IMR-90 (cell line): ENCODE data around the gene C1QTNF8. TPM values are rescaled to one million over a fixed set of nuclear protein-coding genes. Genes with fewer than 3 reads are reported as not detected.

Experiments used
- ATAC-seq: fragments of 200-7000 bp; cut with Tn5 transposase; 2 replicates; pipeline ENCODE4 v1.9.1; 2020; ENCODE audit warnings: low read depth, mild to moderate bottlenecking, moderate library complexity
- BruUV-seq: library from RNA; stranded (reverse); fragments of 400-500 nt; replicated peaks from 2 replicates; lab custom pipeline; 2021; lab: Mats Ljungman, UMichigan
- CTCF ChIA-PET: fragments of 300-600 bp; formaldehyde crosslinking; extraction: SDS; loops from one replicate; lab custom pipeline; 2021; ENCODE audit warnings: antibody characterized with exemption; lab: Yijun Ruan, JAX
- POLR2A ChIA-PET: fragments of 300-600 bp; sonication (Branson Sonifier 250); formaldehyde crosslinking; loops from one replicate; lab custom pipeline; 2022; ENCODE audit warnings: antibody characterized with exemption; ENCODE audit not compliant: unreplicated experiment; lab: Charles Lee
- DNase-seq: peaks from one replicate; pipeline ENCODE4 v3.0.0; 2013
- H2AFZ ChIP-seq: replicated peaks from 2 replicates; pipeline ENCODE3; 2013; ENCODE audit warnings: low read length, mild to moderate bottlenecking; ENCODE audit not compliant: poor library complexity
- H2AK5ac ChIP-seq: 2 replicates; pipeline ENCODE4 v1.6.1; 2013; ENCODE audit warnings: low read depth, low read length, inconsistent platforms
- H2AK9ac ChIP-seq: replicated peaks from 2 replicates; pipeline ENCODE3; 2013; ENCODE audit warnings: mild to moderate bottlenecking, low read depth, low read length, moderate library complexity; ENCODE audit not compliant: poor library complexity
- H2BK120ac ChIP-seq: 2 replicates; pipeline ENCODE4 v1.6.1; 2013; ENCODE audit warnings: low read depth, low read length, inconsistent platforms
- H2BK15ac ChIP-seq: 3 replicates; pipeline ENCODE4 v1.6.1; 2013; ENCODE audit warnings: low read depth, low read length, inconsistent platforms
- H2BK20ac ChIP-seq: 2 replicates; pipeline ENCODE4 v1.6.1; 2013; ENCODE audit warnings: low read depth, mild to moderate bottlenecking, inconsistent platforms, low read length, moderate library complexity
- H2BK5ac ChIP-seq: 2 replicates; pipeline ENCODE4 v1.6.1; 2013; ENCODE audit warnings: mild to moderate bottlenecking, low read depth, low read length, inconsistent platforms; ENCODE audit not compliant: poor library complexity, severe bottlenecking
- H3K14ac ChIP-seq: replicated peaks from 2 replicates; pipeline ENCODE4 v1.6.1; 2013; ENCODE audit warnings: low read depth, low read length, inconsistent platforms
- H3K18ac ChIP-seq: 2 replicates; pipeline ENCODE4 v1.6.1; 2013; ENCODE audit warnings: low read depth, low read length, control low read depth
- H3K23ac ChIP-seq: 2 replicates; pipeline ENCODE4 v1.6.1; 2013; ENCODE audit warnings: low read depth, low read length, inconsistent platforms
- H3K27ac ChIP-seq: 2 replicates; pipeline ENCODE4 v1.5.1; 2013; ENCODE audit warnings: mild to moderate bottlenecking, control low read depth, low read length; ENCODE audit not compliant: insufficient read depth
- H3K27me3 ChIP-seq: 2 replicates; pipeline ENCODE4 v1.6.1; 2013; ENCODE audit warnings: low read length; ENCODE audit not compliant: control insufficient read depth, insufficient read depth
- H3K36me3 ChIP-seq: 2 replicates; pipeline ENCODE4 v1.6.1; 2013; ENCODE audit warnings: low read length, mixed read lengths; ENCODE audit not compliant: control insufficient read depth, insufficient read depth
- H3K4ac ChIP-seq: 2 replicates; pipeline ENCODE4 v1.6.1; 2013; ENCODE audit warnings: low read depth, low read length, inconsistent platforms
- H3K4me1 ChIP-seq: 2 replicates; pipeline ENCODE4 v1.6.1; 2013; ENCODE audit warnings: low read length, mixed read lengths; ENCODE audit not compliant: control insufficient read depth, insufficient read depth
- H3K4me2 ChIP-seq: 2 replicates; pipeline ENCODE4 v1.6.1; 2013; ENCODE audit warnings: low read depth, mild to moderate bottlenecking, control low read depth, low read length, moderate library complexity
- H3K4me3 ChIP-seq: 2 replicates; pipeline ENCODE4 v1.5.1; 2013; ENCODE audit warnings: low read depth, mild to moderate bottlenecking, control low read depth, low read length, moderate library complexity; ENCODE audit not compliant: insufficient read depth
- H3K56ac ChIP-seq: 2 replicates; pipeline ENCODE4 v1.6.1; 2013; ENCODE audit warnings: low read length, inconsistent platforms; ENCODE audit not compliant: insufficient read depth; ENCODE audit errors: extremely low read depth
- H3K79me1 ChIP-seq, 2 experiments: 2 replicates each; pipeline ENCODE4 v1.6.1; 2013; ENCODE audit warnings: low read length in 2 of 2, inconsistent platforms in 1 of 2, low read depth in 1 of 2
- H3K9ac ChIP-seq: 2 replicates; pipeline ENCODE4 v1.6.1; 2013; ENCODE audit warnings: low read depth, low read length, control low read depth
- H3K9me1 ChIP-seq: 2 replicates; pipeline ENCODE4 v1.6.1; 2013; ENCODE audit warnings: low read length, inconsistent platforms; ENCODE audit not compliant: insufficient read depth
- H3K9me3 ChIP-seq: 2 replicates; pipeline ENCODE4 v1.6.1; 2013; ENCODE audit warnings: low read length; ENCODE audit not compliant: control insufficient read depth, insufficient read depth
- H4K20me1 ChIP-seq: 2 replicates; pipeline ENCODE4 v1.6.1; 2013; ENCODE audit warnings: low read length, inconsistent platforms; ENCODE audit not compliant: insufficient read depth
- H4K5ac ChIP-seq: 2 replicates; pipeline ENCODE4 v1.6.1; 2013; ENCODE audit warnings: mild to moderate bottlenecking, low read depth, low read length, control low read depth
- H4K8ac ChIP-seq, 2 experiments: 2 replicates each; pipeline ENCODE4 v1.6.1; 2013; ENCODE audit warnings: low read depth in 2 of 2, low read length in 2 of 2, control low read depth in 1 of 2, inconsistent platforms in 1 of 2
- H4K91ac ChIP-seq: 2 replicates; pipeline ENCODE4 v1.6.1; 2013; ENCODE audit warnings: low read depth, low read length, inconsistent platforms; ENCODE audit not compliant: insufficient read depth
- CEBPB ChIP-seq: IDR thresholded peaks from 2 replicates; pipeline ENCODE4 v1.6.1; 2012; ENCODE audit warnings: low read depth, low read length, improper control_type of control experiment
- WGBS, 2 experiments: methylation state at CpG; one replicate each; pipeline versions ENCODE4 v1.1.5 to v1.1.7; 2013; ENCODE audit warnings: missing lambda C conversion rate in 2 of 2; ENCODE audit not compliant: insufficient read length in 1 of 2; ENCODE audit errors: extremely low coverage in 2 of 2; 5-methylcytosine and 5-hydroxymethylcytosine counted together
- dilution Hi-C: fragments of 300-500 bp; cut with HindIII; formaldehyde crosslinking; loops from one replicate; pipeline ENCODE4 v1.14.3; 2018; ENCODE audit warnings: low sequenced_read_pairs; ENCODE audit not compliant: unreplicated experiment
- in situ Hi-C: fragments of 300-500 bp; cut with MboI; formaldehyde crosslinking; loops from 3 replicates; pipeline ENCODE4 v1.14.3; 2019; ENCODE audit warnings: low sequenced_read_pairs, inconsistent platforms, mixed read lengths
- intact Hi-C: fragments of 100-400 bp; cut with micrococcal nuclease; formaldehyde crosslinking; loops from 2 replicates; pipeline ENCODE4 v1.10.0; 2022
- polyA plus RNA-seq, 3 experiments: library from polyadenylated mRNA; depleted of rRNA; stranded (reverse); fragments of >200 nt; gene quantifications; 2 replicates each; pipeline ENCODE4 v1.2.3, GENCODE V29; 2012; ENCODE audit warnings: low replicate concordance in 1 of 3
- total RNA-seq: library from RNA; depleted of rRNA; stranded (reverse); fragments of >200 nt; gene quantifications from 2 replicates; pipeline ENCODE4 v1.2.3, GENCODE V29; 2012

C1QTNF8 gene
- total and polyA plus RNA-seq, 2 of the 4 experiments (the other 2 are of a cell fraction): not detected

DNA sequence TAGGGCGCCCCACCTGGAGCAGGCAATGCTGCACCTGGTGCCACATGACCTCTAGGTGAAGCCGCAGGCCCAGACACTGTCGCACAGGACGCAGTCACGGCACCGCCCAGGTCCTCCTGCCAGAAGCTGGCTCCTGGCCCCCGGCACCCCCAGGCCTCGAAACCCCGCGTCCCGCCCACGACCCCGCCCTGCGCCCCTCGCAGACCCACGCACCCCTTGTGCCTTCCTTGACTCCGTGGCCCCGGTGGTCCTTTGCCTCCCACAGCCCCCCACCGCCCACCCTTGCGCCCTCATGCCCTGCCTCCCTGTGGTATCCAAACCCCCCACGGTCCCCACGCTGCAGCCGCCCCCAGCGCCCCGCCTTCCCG, 6.3 kb upstream of the C1QTNF8 start:
- H2AFZ ChIP-seq: no peak overlapping the region
- BruUV-seq: no TSS peak
- TF ChIP-seq CEBPB: no peak
- DNase-seq (no peak), ATAC-seq (no peak)
- H3K27ac ChIP-seq: no peak overlapping the region
- H3K9me3 ChIP-seq: no peaks in the 10 kb centered on the region
- dilution Hi-C loops: no loop called here
- no peak overlapping the region for H2BK20ac ChIP-seq
- H3K79me1 ChIP-seq: no peaks in the 10 kb centered on the region
- CTCF ChIA-PET: no interaction called here
- no peak overlapping the region for H4K91ac ChIP-seq
- no peak overlapping the region for H2AK9ac ChIP-seq
- no peak overlapping the region for H2BK120ac ChIP-seq
- H3K23ac ChIP-seq: no peak overlapping the region
- H4K5ac ChIP-seq: no peak overlapping the region
- in situ Hi-C loops: no loop called here
- no peak overlapping the region for H3K4me2 ChIP-seq
- peaks cover 22% of the 10 kb centered on the region; the same call in 1 of the 2 replicates for H3K27me3 ChIP-seq
- WGBS, 2 experiments: 50% methylated on average over 11 of the region's 26 CpGs; no CpG with 5 or more reads in 1 of the 2 experiments
- H3K18ac ChIP-seq: no peak overlapping the region
- no peaks in the 10 kb centered on the region for H3K36me3 ChIP-seq
- H3K56ac ChIP-seq: no peak overlapping the region
- H2AK5ac ChIP-seq: no peak overlapping the region
- H3K14ac ChIP-seq: no peak overlapping the region
- no peak overlapping the region for H3K4ac ChIP-seq
- no peak overlapping the region for H2BK5ac ChIP-seq
- H3K9me1 ChIP-seq: no peaks in the 10 kb centered on the region
- no peak overlapping the region for H3K4me3 ChIP-seq
- H3K9ac ChIP-seq: no peak overlapping the region
- POLR2A ChIA-PET: no interaction called here
- intact Hi-C loops: loop anchor here (2.0 kb wide), 1 partner anchor 46 kb away; no protein-coding TSS in a partner anchor
- H4K8ac ChIP-seq: no peak overlapping the region
- H4K20me1 ChIP-seq: no peaks in the 10 kb centered on the region; the same call in 1 of the 2 replicates
- H3K4me1 ChIP-seq: 0 out of 2 replicates have a peak, but pooled peaks cover 2% of the 10 kb centered on the region
- H2BK15ac ChIP-seq: no peak overlapping the region
